DOHH2 (cell line): ENCODE measurements around the gene FBN1.

Experiments
- H3F3A ChIP-seq: fragments of 200-600 bp; sonication (generic), shearing (Covaris generic); 2 replicates; pipeline ENCODE4 v1.6.0; 2016; ENCODE audit warnings: antibody characterized with exemption, mild to moderate bottlenecking; ENCODE audit not compliant: control insufficient read depth, insufficient read depth
- H3K27ac ChIP-seq: fragments of 200-600 bp; sonication (generic); 2 replicates; pipeline ENCODE4 v1.5.1; 2014; ENCODE audit warnings: low read depth, mild to moderate bottlenecking, low read length, moderate library complexity
- H3K27me3 ChIP-seq: fragments of 200-600 bp; sonication (generic); 2 replicates; pipeline ENCODE4 v1.6.1; 2014; ENCODE audit warnings: mild to moderate bottlenecking, low read length, mixed read lengths; ENCODE audit not compliant: control insufficient read depth
- H3K36me3 ChIP-seq: fragments of 200-600 bp; sonication (generic); 2 replicates; pipeline ENCODE4 v1.6.1; 2014; ENCODE audit warnings: mild to moderate bottlenecking, low read length, moderate library complexity, mixed read lengths; ENCODE audit not compliant: control insufficient read depth
- H3K4me1 ChIP-seq: fragments of 200-600 bp; sonication (generic); 2 replicates; pipeline ENCODE4 v1.6.1; 2014; ENCODE audit warnings: mild to moderate bottlenecking, low read length, mixed read lengths; ENCODE audit not compliant: control insufficient read depth
- H3K4me2 ChIP-seq: fragments of 200-600 bp; sonication (generic); 2 replicates; pipeline ENCODE4 v1.6.0; 2014; ENCODE audit warnings: mild to moderate bottlenecking, low read length, moderate library complexity
- H3K4me3 ChIP-seq: fragments of 200-600 bp; sonication (generic); 2 replicates; pipeline ENCODE4 v1.5.1; 2014; ENCODE audit warnings: mild to moderate bottlenecking, low read length, mixed read lengths
- H3K79me2 ChIP-seq: fragments of 200-600 bp; sonication (generic); 2 replicates; pipeline ENCODE4 v1.6.1; 2014; ENCODE audit warnings: mild to moderate bottlenecking, low read length, mixed read lengths; ENCODE audit not compliant: control insufficient read depth
- H3K9me2 ChIP-seq: fragments of 200-600 bp; sonication (generic); replicated peaks from 2 replicates; pipeline ENCODE4 v1.6.1; 2014; ENCODE audit warnings: mild to moderate bottlenecking, low read length, mixed read lengths; ENCODE audit not compliant: control insufficient read depth
- H3K9me3 ChIP-seq: fragments of 200-600 bp; sonication (generic); 2 replicates; pipeline ENCODE4 v1.6.1; 2014; ENCODE audit warnings: antibody characterized with exemption, low read length, mixed read lengths; ENCODE audit not compliant: control insufficient read depth, insufficient read depth
- H4K20me1 ChIP-seq: fragments of 200-600 bp; sonication (generic); 2 replicates; pipeline ENCODE4 v1.6.0; 2014; ENCODE audit warnings: low read depth, mild to moderate bottlenecking, antibody characterized with exemption, low read length, moderate library complexity; ENCODE audit not compliant: control insufficient read depth, insufficient read depth
- CTCF ChIP-seq: fragments of 200-600 bp; sonication (generic); IDR thresholded peaks from one replicate; pipeline ENCODE4 v1.5.1; 2014; ENCODE audit warnings: antibody characterized with exemption, mild to moderate bottlenecking, low read depth, low read length; ENCODE audit not compliant: poor library complexity, severe bottlenecking
- EZH2phosphoT487 ChIP-seq: fragments of 200-600 bp; sonication (generic); IDR thresholded peaks from 2 replicates; pipeline ENCODE4 v1.6.1; 2017; ENCODE audit warnings: borderline replicate concordance, mild to moderate bottlenecking, antibody characterized with exemption, low read length, moderate library complexity, mixed read lengths

Gene FBN1

GRCh38 chr15:48458876-48459275 lies 186.6 kb downstream of the FBN1 start:
- Histone ChIP-seq H4K20me1 (no peaks in the 10 kb centered on the region), H3K36me3 (no peaks in the 10 kb centered on the region), H3K27me3 (no peaks in the 10 kb centered on the region), H3K4me3 (no peak overlapping the region), H3K79me2 (no peaks in the 10 kb centered on the region), H3K9me2 (no peaks in the 10 kb centered on the region), H3K27ac (no peak overlapping the region), H3K4me2 (no peak overlapping the region), H3K4me1 (no peaks in the 10 kb centered on the region), H3F3A (no peaks in the 10 kb centered on the region), H3K9me3 (no peaks in the 10 kb centered on the region)
- no peak for TF ChIP-seq EZH2phosphoT487
- TF ChIP-seq CTCF, result no peak

- no peaks in the 10 kb centered on the region for H4K20me1 ChIP-seq
- no peak overlapping the region for H3K27ac ChIP-seq
- no peak for TF ChIP-seq EZH2phosphoT487
- no peak for TF ChIP-seq CTCF
- H3K4me1 ChIP-seq, result no peaks in the 10 kb centered on the region
- no peaks in the 10 kb centered on the region for H3K9me2 ChIP-seq
- H3K27me3 ChIP-seq, result no peaks in the 10 kb centered on the region
- H3K4me3 ChIP-seq, result no peak overlapping the region
- H3F3A ChIP-seq, result no peaks in the 10 kb centered on the region
- H3K36me3 ChIP-seq, result no peaks in the 10 kb centered on the region
- no peaks in the 10 kb centered on the region for H3K9me3 ChIP-seq
- H3K79me2 ChIP-seq, result no peaks in the 10 kb centered on the region
- no peak overlapping the region for H3K4me2 ChIP-seq
Measured at GRCh38 chr15:48456134-48456533, 189.4 kb downstream of the FBN1 start.

GRCh38 chr15:48451736-48452135 lies 193.8 kb downstream of the FBN1 start:
- Histone ChIP-seq H3K79me2 (no peaks in the 10 kb centered on the region), H3K4me1 (no peaks in the 10 kb centered on the region), H4K20me1 (no peaks in the 10 kb centered on the region), H3K4me2 (no peak overlapping the region), H3F3A (no peaks in the 10 kb centered on the region), H3K27ac (no peak overlapping the region), H3K4me3 (no peak overlapping the region), H3K27me3 (no peaks in the 10 kb centered on the region), H3K9me2 (no peaks in the 10 kb centered on the region), H3K36me3 (no peaks in the 10 kb centered on the region), H3K9me3 (no peaks in the 10 kb centered on the region)
- TF ChIP-seq CTCF (no peak), EZH2phosphoT487 (no peak)

- Histone ChIP-seq H3K4me3 (no peak overlapping the region), H3K36me3 (no peaks in the 10 kb centered on the region), H3F3A (no peaks in the 10 kb centered on the region), H4K20me1 (no peaks in the 10 kb centered on the region), H3K4me2 (no peak overlapping the region), H3K79me2 (no peaks in the 10 kb centered on the region), H3K4me1 (no peaks in the 10 kb centered on the region), H3K27ac (no peak overlapping the region), H3K9me2 (no peaks in the 10 kb centered on the region), H3K27me3 (no peaks in the 10 kb centered on the region), H3K9me3 (no peaks in the 10 kb centered on the region)
- TF ChIP-seq CTCF (no peak), EZH2phosphoT487 (no peak)
Measured at GRCh38 chr15:48451241-48451640, 194.3 kb downstream of the FBN1 start.
